GM19463 (cell line): Measurements from ENCODE around the gene RAB4B.
"Not testable (repeated sequence)": the region's sequence is repeated elsewhere in the genome, so short reads cannot be mapped to it uniquely, and the experiment has no call there.

ENCODE experiments used
- ATAC-seq: cut with Tn5 transposase; IDR thresholded peaks from one replicate; pipeline ENCODE4 v1.9.1; 2021; ENCODE audit warnings: mild to moderate bottlenecking, moderate library complexity; ENCODE audit not compliant: unreplicated experiment

RAB4B gene

DNA sequence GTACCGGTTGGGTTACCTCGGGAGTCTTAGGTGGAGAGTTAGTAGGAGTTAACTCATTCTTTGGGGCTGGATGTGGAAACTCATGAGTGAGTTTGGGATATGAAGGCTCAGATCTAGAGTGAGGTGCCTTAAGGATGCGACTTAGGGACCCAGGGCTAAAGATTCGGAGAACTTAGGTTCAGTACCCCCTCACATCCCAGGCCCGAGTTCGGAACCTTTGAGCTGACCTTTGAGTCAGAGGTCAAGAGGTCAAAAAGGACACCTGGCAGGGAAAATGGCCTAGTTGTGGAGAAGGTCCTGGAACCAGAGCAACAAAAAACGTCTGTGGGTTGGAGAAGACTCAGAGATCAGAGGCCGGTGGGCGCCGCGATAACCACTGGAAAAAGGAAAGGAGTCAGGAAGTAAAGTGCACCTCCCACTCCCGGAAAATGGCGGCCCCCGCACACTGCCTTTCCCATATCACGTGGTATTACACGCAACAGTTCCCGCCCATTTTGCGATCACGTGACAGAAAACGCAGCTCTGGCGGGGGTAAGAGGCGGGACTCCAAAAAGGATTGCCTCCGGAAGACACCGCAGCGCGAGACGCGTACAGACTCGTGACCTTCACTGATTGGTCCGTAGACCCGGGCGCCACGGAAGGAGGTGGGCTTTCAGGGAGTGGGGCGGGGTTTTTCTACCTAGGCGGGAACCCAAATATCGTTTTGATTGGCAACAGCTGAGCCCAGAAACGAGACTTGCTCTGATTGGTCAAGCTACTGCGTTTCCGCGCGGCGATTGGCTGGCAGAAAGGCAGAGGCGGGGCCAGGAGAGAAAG, 27.8 kb upstream of the RAB4B start, which contains the start of gene ACTMAP:
ACTMAP (minus strand) TSS at position 420 of the 816 bp plus-strand sequence. CDS start 674 bp downstream, outside the sequence.
- peak; percentile 79 for ATAC-seq

DNA sequence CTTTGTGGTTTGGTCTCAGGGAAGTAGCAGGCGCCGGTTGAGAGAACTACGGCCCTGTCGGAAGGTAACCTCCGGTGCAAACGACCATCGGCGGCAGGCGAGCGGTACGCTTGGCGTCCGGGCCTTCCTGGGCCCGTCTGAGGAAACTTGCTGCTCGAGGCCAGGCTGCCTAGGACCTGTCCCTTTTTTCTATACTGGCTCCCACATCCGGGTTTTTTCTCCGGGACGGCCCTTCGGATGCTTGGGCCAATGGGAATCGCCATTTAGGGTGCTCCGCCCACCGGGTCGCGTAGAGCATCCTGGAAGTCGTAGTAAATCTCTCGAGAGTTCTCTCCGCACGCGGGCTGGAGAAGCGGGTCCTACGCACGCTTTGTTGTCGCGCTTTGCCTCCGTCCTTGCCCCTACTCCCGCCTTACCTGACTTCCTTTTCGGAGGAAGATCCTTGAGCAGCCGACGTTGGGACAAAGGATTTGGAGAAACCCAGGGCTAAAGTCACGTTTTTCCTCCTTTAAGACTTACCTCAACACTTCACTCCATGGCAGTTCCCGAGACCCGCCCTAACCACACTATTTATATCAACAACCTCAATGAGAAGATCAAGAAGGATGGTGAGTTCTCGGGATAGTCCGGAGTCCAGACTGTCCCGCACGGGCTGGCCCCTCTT, 27.0 kb upstream of the RAB4B start, which contains the start of gene SNRPA:
SNRPA (plus strand) TSS at position 330 of the 664 bp plus-strand sequence; CDS start at position 536, 206 bp downstream.
- ATAC-seq = peak; percentile 61

DNA sequence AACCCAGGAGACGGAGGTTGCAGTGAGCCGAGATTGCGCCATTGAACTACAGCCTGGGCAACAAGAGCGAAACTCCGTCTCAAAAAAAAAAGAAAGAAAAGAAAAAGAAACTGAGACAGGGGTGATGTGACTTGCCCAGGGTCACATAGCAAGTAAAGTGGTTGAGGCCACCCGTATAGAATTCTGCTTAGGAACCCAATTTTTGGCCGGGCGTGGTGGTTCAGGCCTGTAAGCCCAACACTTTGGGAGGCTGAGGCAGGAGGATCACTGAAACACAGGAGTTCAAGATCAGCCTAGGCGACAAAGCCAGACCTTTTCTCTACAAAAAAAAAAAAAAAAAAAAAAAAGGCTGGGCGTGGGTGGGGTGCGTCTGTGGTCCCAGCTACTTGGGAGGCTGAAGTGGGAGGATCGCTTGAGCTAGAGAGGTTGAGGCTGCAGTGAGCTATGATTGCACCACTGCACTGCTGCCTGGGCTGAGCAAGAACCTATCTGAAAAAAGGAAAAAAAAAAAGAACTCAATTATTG, 25.7 kb upstream of the RAB4B start:
- ATAC-seq = no peak

DNA sequence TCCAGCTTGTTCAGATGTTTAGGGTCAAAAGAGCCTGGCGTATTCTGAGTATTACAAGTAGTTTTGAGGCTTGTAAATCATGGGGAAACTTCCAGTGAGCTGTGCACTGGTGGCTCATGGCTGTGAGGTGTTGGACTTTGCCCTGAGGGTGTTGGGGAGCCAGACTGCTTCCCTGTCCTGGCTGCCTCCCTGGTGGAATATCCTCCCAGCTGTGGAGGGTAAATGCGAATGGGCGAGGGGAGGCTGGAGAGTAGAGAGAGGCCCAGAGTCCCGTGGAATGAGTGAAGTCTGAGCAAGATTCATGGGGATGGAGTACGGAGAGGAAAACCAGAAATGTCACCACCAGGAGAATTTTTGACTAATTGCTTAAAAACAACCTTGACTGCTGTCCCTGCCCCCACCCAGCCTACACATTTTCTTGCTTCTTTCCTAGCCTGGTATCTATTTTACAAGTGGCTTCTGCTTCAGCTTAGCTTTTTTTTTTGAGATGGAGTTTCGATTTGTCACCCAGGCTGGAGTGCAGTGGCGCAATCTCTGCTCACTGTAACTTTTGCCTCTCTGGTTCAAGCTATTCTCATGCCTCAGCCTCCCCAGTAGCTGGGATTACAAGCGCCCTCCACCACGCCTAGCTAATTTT, 23.3 kb upstream of the RAB4B start:
- no peak for ATAC-seq

DNA sequence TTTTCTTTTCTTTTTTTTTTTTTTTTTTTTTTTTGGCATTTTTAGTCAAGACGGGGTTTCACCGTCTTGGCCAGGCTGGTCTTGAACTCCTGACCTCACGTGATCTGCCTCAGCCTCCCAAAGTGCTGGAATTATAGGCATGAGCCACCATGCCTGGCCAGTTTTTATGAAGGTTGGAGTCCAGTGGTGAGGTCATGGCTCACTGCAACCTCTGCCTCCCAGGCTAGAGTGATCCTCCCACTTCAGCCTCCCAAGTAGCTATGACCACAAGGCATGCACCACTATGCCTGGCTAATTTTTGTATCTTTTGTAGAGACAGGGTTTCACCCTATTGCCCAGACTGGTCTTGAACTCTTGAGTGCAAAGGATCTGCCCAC, 22.8 kb upstream of the RAB4B start:
- ATAC-seq = no peak

DNA sequence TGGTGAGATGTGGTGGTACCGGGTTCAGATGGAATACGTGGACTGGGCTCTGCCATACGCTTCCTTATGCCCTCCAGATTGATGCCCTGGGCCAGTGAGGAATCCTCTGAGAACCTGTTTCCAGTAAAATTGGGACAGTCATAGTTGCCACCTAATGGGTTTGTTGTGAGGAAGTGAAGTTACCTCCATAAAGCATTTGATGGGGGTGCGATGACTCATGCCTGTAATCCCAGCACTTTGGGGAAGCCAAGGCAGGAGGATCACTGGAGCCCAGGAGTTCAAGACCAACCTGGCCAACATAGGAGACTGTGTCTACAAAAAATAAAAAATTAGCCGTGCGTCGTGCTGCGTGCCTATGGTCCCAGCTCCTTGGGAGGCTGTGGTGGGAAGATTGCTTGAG, 22.3 kb upstream of the RAB4B start:
- no peak for ATAC-seq

DNA sequence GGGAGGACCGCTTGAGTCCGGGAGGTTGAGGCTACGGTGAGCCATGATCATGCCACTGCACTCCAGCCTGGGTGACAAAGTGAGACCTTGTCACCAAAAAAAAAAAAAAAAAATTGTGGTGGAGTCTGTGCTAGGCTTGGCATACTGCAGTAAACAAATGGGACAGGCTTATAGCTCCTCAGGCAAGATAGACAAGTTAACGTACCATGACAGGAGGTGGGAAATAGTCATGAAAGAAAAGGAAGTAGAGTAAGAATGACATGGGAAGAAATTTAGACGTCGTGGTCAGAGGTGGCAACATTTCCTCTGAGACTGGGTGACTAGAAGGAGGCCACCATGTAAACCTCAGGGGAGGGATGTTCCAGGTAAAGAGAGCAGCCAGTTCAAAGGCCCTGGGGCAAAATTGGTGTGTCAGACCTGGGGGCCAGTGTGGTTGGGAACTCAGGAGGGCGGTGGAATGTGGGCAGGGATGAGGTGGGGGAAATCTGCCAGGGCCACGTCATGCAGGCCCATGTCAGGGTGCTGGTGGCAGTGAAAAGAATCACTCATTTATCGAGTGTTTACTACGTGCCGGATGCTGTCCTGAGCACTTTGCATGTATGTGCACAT, 21.4 kb upstream of the RAB4B start:
- ATAC-seq = no peak

DNA sequence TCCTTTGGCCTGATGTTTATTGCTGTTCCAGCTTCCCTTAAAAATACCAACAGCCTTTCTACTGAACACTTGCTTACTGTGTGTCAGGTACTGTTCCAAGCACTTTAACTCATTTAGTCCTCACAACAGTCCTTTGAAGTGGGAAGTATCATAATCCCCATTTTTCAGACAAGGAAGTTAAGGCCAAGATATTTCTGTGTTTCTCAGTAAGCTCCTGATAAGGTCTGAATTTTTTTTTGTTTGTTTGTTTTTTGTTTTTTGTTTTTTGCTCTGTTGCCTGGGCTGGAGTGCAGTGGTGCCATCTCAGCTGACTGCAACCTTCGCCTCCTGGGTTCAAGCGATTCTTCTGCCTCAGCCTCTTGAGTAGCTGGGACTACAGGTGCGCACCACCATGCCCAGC, 19.6 kb upstream of the RAB4B start:
- ATAC-seq = no peak

DNA sequence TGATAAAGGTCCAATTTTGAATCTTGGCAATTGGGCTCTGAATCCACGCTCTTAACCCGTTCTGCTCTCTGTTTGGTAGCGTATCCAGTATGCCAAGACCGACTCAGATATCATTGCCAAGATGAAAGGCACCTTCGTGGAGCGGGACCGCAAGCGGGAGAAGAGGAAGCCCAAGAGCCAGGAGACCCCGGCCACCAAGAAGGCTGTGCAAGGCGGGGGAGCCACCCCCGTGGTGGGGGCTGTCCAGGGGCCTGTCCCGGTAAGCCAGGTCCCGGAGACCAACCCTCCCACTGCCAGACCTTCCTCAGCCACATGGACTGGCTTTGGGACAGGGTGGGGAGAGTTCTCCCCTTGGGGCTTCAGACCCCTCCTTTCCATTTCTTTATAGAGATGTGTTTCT, 18.7 kb upstream of the RAB4B start:
- ATAC-seq = no peak

DNA sequence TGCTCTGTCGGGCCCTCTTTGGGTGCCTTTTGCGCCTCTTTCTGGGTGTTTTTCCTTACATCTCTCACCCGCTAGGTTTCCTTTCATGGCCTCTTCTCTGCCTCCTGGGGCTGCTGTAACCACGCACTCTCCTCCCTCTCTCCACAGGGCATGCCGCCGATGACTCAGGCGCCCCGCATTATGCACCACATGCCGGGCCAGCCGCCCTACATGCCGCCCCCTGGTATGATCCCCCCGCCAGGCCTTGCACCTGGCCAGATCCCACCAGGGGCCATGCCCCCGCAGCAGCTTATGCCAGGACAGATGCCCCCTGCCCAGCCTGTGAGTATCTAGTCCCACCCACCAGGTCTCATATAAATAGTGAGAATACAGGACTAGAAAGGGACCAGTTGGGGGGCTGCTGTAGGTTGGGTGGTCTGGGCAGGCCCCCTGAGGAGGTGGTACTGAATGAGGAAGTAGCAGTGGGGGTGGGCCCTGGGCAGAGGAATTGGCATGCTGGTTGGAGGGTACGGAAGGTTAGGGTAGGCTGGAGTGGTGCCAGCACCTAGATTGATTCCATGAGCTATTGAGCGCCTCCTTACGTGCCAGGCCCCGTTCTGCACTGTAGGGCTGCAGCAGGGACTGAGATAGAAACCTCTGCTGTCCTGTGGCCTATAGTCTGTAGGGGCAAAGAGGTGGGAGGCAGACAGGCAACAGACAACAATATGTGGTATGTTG, 15.1 kb upstream of the RAB4B start:
- ATAC-seq = no peak

DNA sequence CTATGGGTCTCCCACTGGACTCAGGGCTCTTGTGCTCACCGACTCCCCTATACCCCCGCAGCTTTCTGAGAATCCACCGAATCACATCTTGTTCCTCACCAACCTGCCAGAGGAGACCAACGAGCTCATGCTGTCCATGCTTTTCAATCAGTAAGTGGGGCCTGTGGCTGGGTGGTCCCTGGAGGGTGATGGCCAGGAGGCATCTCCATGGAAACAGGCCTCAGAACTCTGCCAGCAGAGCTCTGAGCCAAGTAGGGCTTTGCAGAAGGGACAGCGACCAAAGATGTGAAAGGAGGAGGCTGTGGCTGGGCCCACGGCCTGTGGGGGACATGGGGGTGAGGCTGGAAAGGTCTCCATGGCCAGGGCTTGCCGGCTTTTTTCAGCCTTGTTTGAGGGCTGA, 14.5 kb upstream of the RAB4B start:
- no peak for ATAC-seq

DNA sequence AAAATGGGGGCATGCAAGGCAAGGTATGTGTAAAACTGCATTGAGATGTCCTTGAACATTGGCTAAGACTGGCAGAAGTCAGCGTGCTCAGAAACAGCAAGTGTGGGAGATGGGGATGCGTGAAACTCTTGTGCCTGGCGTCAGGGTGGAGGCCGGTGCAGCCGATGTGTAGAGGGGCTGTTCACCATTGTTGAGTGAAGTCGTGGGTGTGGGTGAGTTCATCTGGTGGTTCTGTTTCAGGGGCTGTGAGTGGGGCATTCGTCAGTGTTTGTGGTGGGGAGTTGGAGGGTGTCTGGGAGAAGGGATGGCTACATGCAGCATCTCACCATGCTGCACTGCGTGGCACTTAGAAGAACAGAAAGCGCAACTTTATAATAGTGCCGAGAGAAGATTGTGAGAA, 14.1 kb upstream of the RAB4B start:
- no peak for ATAC-seq

DNA sequence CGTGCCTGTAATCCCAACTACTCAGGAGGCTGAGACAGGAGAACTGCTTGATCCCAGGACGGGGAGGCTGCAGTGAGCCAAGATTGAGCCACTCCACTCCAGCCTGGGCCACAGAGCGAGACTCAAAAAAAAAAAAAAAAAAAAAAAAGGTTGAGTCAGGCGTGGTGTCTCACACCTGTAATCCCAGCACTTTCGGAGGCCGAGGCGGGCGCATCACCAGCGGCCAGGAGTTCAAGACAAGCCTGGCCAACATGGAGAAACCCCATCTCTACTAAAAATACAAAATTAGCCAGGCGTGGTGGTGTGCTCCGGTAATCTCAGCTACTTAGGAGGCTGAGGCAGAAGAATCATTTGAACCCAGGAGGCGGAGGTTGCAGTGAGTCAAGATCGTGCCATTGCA, 11.7 kb upstream of the RAB4B start:
- ATAC-seq = not testable (repeated sequence)

DNA sequence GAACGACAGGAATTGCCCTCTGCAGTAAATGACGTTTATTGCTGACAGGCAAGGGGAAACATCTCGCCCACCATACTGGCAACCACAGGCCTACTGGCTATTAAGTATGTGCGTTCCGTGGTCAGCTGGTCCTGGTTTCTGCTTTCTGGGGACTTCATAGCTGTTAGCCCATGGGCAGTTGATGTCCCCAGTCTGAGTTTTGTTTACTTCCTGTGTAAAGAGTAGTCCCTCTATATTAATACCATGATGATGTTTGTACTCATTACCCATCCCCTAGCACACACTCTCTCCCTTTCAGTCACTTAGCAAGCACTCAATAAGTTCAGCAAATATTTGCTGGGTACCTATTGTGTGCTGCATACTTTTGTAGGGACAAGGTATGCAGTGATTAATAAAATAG, 9.2 kb upstream of the RAB4B start:
- ATAC-seq = no peak

DNA sequence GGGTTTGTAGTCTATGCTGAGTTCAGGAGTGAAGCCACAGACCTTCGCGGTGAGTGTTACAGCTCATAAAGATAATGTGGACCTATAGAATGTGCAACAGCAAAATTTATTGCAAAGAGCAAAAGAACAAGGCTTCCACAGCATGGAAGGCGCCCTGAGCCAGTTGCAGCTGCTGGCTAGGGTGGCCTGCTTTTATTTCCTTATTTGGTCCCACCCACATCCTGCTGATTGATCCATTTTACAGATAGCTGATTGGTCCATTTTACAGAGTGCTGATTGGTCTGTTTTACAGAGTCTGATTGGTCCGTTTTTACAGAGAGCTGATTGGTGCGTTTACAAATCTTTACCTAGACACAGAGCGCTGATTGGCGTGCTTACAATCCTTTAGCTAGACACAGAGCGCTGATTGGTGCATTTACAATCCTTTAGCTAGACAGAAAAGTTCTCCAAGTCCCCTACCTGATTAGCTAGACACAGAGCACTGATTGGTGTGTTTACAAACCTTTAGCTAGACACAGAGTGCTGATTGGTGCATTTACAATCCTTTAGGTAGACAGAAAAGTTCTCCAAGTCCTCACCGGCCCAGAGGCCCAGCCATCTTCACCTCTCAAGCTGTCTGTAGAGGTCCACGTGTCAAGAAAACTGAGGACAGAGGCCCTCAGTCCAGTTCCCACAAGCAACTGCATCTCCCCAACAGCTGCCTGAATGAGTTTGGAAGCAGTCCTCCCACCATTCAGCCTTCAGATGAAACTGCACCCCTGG, 6.8 kb upstream of the RAB4B start:
- ATAC-seq = not testable (repeated sequence)

DNA sequence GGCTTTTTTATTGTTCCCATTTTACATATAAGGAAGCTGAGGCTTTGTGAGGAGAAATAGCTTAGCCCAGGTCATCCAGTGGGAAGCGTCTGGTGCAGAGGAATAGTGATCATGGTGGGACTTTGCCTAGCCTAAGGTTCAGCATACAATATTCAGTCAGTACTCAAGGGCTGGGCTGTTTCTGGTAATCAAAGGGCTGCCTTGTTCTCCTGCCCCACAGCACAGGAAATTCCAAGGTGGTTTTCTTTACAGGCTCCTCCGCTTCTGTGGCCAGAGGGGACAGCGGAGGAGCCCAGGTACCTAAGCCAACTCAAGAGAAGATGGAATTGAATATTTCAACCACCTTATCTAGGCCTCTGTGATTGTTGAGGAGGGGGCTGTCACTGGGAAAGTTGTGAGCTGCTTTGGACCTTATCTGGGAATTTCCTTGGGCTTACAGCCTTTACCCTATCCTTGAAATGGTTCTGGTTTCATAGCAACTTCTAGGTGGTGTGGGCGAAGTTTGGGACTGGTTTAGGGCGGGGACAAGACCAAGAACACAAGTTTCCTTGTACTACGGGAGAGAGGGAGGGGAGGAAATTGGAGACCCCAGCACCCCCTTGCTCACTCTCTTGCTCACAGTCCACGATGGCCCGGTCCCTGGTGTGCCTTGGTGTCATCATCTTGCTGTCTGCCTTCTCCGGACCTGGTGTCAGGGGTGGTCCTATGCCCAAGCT, 3.0 kb upstream of the RAB4B start, which contains the start of gene MIA:
MIA (plus strand) TSS at position 606 of the 716 bp plus-strand sequence; CDS start at position 628, 22 bp downstream.
- no peak for ATAC-seq

DNA sequence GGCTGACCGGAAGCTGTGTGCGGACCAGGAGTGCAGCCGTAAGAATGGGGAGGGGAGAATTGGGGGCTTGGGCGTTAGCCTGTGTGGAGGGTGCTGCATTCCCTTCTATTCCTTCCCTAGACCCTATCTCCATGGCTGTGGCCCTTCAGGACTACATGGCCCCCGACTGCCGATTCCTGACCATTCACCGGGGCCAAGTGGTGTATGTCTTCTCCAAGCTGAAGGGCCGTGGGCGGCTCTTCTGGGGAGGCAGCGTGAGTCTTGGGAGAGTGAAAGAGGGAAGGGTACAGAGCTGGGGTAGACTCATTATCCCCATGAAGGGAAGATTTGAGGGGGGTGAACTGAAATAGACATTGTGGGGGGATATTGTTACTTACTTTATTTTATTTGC, 2.4 kb upstream of the RAB4B start:
- no peak for ATAC-seq

DNA sequence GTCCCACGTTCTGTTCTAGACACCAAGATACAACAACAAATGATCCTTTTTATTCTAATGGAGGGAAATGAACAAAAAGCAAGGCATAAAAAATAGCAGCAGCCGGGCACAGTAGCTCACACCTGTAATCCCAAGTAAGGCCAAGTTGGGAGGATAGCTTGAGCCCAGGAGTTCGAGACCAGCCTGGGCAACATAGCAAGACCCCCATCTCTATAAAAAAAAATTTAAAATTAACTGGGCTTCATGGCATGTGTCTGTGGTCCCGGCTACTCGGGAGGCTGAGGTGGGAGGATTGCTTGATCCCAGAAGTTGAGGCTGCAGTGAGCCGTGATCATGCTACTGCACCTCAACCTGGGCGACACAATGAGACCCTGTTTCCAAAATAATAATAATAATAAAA, 1.7 kb upstream of the RAB4B start:
- no peak for ATAC-seq
